GM12891 (cell line): ENCODE measurements around the gene MFSD8.
"Not testable (repeated sequence)": the region's sequence is repeated elsewhere in the genome, so short reads cannot be mapped to it uniquely, and the experiment has no call there.

Experiments used
- POLR2A ChIP-seq: IDR thresholded peaks from 2 replicates; pipeline ENCODE4 v1.6.1; 2011; ENCODE audit warnings: low read depth, low read length, control low read depth
- POLR2AphosphoS5 ChIP-seq: IDR thresholded peaks from 2 replicates; pipeline ENCODE4 v1.6.1; 2011; ENCODE audit warnings: low read depth, low read length, control low read depth
- TAF1 ChIP-seq: IDR thresholded peaks from 2 replicates; pipeline ENCODE4 v1.6.1; 2011; ENCODE audit warnings: low read depth, low read length, control low read depth

- TF ChIP-seq POLR2A, POLR2AphosphoS5, TAF1: not testable (repeated sequence)
Observed at GRCh38 chr4:127970925-127971324, 6.0 kb upstream of the MFSD8 start.
